ENCODE data around the gene SBK1. TPM values are rescaled to one million over a fixed set of nuclear protein-coding genes. Genes with fewer than 3 reads are reported as not detected.

SBK1 gene
- total RNA-seq, 1 experiment from 2014 or later, result 0.37 TPM

DNA sequence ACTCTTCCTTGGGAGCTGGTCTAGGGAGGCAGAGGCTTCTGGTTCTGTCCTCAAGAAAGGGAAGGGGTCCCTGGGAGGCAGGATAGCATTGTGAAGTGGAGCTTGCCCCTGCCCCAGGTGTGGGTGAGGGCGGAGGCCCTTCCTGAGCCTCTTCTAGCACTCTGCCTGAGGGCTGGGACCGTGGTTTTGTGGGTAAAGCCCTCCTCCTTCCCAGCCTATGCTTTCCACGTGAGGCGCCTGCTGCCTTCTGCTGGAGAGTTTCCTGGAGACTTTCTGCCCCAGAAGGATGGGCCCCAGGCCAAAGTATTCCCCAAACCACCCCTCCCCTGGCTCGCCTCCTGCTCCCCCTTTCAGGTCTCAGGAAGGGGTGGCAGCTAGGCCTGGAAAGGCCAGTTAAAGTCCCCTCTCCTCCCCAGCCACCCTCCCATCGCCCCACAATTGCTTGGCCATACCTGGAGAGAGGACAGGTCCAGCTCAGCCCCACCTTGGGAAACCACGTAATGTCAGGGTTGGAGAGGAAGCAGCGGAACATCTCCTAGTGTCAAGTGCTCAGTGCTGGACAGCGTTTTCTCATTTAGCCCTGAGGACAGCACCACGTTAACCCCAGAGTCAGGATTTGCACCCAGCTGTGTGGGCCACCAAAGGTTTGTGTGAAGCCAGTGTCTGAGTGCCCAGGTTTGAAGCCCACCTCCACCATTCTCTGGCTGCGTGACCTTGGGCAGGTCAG is 5.6 kb downstream of the SBK1 start:
- in situ Hi-C loops (cut with HindIII; ENCODE audit: low pct_unique_long_range_greater_than_20kb, low sequenced_read_pairs), result no loop called here

DNA sequence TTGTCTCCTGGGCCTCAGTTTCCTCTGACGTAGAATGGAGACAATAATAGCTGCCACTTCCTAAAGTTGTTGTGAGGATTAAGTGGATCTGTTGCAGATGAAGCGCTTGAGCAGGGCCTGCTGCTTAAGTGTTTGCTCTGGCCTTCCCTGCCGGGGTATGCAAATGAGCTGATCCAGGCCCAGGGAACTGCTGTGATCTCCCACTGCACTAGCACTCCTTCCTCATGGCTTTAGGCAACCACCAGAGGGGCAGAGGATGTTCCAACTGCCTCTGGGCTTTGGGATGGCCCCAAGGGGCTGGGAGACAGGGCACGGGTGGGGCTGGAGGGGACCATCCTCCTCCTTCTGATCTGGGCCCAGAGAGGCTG is 6.2 kb downstream of the SBK1 start:
- in situ Hi-C loops (cut with HindIII; ENCODE audit: low pct_unique_long_range_greater_than_20kb, low sequenced_read_pairs), result no loop called here
- no peak for DNase-seq (ENCODE audit: low read depth, low spot score)

More for the DNA sequence above, 5.6 kb downstream of the SBK1 start:
- no peak for DNase-seq (ENCODE audit: low read depth, low spot score)

DNA sequence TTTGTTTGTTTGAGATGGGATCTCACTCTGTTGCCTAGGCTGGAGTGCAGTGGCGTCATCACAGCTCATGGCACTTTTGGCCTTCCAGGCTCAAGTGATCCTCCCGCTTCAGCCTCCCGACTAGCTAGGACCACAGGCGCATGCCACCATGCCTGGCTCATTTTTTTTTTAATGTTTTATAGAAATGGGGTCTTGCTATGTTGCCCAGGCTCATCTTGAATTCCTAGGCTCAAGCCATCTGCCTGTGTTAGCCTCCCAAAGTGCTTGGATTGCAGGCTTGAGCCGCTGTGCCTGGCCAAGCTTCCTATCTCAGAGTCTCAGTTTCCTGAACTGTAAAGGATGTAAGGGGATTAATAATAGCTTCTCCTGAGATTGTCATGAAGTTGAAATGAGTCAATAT is 8.0 kb downstream of the SBK1 start:
- no peak for DNase-seq (ENCODE audit: low read depth, low spot score)
- in situ Hi-C loops (cut with HindIII; ENCODE audit: low pct_unique_long_range_greater_than_20kb, low sequenced_read_pairs), result no loop called here

DNA sequence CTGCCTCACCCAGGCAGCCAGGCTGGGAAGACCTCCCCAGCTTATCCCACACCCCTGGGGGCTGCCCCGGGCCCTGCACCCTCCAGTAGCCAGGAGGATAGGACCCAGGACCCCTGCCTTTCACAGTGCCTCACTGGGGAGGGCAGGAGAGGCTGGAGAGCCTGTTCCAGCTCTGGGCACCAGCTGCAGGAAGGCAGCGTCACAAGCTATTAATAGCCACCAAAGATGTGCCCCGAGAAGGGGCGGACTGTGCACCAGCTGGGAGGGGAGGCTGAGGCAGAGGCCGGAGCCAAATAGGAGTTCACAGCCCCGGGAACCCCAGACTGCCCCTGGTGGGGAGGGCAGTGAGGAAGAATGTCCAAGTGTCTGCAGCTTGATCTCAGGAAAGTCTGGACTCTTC is 8.8 kb downstream of the SBK1 start:
- no peak for DNase-seq (ENCODE audit: low read depth, low spot score)
- in situ Hi-C loops (cut with HindIII; ENCODE audit: low pct_unique_long_range_greater_than_20kb, low sequenced_read_pairs), result no loop called here

DNA sequence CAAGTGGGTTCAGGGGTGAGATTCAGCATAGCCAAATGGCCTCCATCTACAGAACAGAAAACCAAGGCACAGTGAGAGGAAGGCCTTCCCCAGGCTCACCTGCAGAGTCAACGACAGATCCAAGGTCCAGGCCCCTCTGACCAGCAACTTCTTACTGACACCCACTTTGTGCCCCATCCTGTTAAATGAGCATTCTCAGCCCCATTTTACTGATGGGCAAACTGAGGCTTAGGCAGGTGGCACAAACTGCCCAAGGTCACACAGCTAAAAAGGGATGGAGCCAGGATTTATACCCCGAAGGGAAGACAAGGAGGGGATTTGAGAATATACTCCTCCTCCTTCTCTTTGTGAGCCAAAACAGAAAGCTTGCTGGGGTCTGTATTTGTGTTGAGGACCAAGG is 9.3 kb downstream of the SBK1 start:
- in situ Hi-C loops (cut with HindIII; ENCODE audit: low pct_unique_long_range_greater_than_20kb, low sequenced_read_pairs), result no loop called here
- no peak for DNase-seq (ENCODE audit: low read depth, low spot score)

DNA sequence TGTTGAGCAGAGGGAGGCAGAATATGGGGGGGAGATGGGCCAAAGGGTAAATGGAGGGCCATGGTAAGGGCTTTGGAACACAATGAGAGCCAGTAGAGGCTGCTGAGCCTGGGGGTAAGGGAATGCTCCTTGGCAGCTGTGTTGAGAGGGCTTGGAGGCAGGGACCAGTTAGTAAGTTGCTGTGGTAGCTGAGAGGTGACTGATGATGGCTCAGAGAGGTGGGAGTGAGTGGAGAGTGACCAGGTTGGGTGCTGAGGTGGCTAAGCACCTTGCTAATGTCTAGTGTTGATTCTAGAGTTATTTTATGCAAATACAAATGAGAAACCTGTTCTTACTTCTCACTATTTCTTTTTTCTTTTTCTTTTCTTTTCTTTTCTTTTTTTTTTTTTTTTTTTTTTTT is 10.8 kb downstream of the SBK1 start:
- no peak for DNase-seq (ENCODE audit: low read depth, low spot score)
- in situ Hi-C loops (cut with HindIII; ENCODE audit: low pct_unique_long_range_greater_than_20kb, low sequenced_read_pairs), result no loop called here

DNA sequence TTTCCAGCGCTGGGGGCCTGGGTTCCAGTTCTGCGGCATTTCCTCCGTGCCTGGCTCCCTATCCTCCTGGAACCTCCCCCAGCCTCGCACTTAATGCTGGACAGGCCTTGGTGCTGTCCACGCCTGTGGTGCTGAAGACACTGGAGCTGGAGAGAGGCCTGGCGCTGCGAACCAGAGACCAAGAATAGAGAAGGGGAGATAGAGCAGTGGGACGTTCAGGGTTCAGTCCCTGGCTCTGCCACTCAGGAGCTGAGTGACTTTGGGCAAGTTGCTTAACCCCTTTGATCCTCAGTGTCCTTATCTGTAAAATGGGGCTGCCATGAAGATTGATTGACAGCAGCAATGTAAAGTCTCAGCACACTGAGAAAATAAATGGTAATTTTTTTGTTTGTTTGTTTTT is 11.9 kb downstream of the SBK1 start:
- in situ Hi-C loops (cut with HindIII; ENCODE audit: low pct_unique_long_range_greater_than_20kb, low sequenced_read_pairs), result no loop called here
- peak; percentile 42 for DNase-seq (ENCODE audit: low read depth, low spot score)

DNA sequence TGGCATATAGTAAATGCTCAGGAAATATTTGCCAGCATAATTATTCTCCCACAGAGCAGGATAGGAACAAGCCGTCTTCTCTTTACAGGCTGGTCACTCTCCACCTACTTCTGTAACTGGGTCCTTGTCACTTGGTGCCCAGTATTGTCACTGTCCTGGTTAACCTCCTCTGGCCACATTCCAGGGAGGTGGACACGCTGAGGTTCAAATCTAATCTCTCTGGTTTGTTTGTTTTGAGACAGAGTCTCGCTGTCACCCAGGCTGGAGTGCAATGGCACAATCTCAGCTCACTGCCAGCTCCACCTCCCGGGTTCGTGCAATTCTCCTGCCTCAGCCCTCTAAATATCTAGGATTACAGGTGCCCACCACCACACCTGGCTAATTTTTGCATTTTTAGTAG is 15.6 kb downstream of the SBK1 start:
- in situ Hi-C loops (cut with HindIII; ENCODE audit: low pct_unique_long_range_greater_than_20kb, low sequenced_read_pairs), result no loop called here
- DNase-seq (ENCODE audit: low read depth, low spot score), result no peak

DNA sequence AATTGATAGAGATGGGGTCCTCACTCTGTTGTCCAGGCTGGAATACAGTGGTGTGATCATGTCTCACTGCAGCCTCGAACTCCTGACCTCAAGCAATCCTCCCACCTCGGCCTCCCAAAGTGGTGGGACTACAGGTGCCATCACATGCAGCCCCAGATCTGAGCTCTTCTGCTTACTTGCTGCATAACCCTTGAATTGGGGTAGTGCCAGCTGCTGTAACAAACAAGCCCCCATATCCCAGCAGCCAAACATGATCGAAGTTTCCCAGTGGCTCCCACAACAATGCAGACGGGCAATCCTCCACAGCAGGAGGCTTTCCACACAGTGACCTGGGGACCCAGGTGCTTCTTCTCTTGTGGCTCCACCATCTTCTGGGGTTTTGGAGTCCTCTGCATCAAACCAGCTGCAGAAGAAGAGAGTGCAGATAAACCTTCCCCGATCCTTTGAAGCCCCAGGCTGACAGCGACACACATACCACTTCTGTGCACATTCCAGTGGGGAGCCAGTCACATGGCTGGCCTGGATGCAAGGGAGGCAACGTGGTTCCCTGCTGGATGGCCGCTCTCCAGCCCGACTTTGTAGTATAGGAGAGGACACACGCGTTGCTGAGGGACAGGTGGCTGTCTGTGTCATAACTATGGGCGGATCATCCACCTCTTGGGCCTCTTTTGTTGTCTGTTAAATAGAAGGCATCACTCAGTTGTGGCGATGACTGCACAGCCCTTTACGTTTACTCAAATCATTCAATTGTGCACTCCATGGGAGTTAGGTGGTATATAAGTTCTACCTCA is 16.7 kb downstream of the SBK1 start:
- DNase-seq (ENCODE audit: low read depth, low spot score), result no peak
- in situ Hi-C loops (cut with HindIII; ENCODE audit: low pct_unique_long_range_greater_than_20kb, low sequenced_read_pairs), result no loop called here

DNA sequence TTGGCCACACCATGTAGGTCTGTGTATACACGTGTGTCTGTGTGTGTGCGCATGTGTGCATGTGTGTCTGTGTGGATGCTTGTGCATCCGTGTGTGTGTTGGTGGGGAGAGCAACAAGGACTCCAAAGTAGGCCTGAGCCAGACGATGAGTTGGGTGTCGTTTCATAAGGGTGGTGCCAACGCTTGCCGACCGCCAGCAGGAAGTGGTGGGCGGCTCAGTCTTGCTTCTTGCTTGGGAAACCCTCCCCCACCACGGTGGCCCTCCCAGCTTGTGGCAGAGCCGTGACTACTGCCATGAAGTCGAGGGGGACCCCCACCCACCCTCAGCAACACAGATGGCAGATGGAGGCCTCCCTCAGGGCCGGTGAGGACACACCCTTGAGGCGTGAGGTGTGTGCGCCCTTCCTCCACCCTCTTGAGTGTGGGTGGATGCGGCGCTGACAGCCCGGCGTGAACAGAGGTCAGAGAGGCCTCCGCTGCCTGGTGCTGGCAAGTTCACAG is 17.5 kb downstream of the SBK1 start:
- DNase-seq (ENCODE audit: low read depth, low spot score), result no peak
- in situ Hi-C loops (cut with HindIII; ENCODE audit: low pct_unique_long_range_greater_than_20kb, low sequenced_read_pairs), result no loop called here

DNA sequence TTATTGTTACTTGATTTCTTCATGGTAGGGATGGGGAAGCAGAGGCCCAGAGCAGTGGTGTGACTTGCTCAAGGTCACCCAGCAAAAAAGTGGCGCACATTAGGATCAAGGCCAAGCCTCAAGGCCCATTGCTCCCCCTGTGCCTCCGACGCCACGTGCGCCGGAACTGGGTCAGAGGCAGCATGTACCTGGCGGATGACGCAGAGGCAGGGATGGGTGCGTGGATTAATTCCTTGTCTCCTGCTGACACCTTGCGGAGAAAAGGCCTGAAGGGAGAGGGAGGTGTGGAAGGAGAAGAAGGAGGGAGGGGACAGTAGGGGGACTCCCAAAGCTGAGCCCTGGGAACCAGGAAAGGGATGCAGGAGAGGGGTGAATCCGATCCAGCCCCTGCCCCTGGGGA is 18.5 kb downstream of the SBK1 start:
- DNase-seq (ENCODE audit: low read depth, low spot score), result no peak
- in situ Hi-C loops (cut with HindIII; ENCODE audit: low pct_unique_long_range_greater_than_20kb, low sequenced_read_pairs), result no loop called here

DNA sequence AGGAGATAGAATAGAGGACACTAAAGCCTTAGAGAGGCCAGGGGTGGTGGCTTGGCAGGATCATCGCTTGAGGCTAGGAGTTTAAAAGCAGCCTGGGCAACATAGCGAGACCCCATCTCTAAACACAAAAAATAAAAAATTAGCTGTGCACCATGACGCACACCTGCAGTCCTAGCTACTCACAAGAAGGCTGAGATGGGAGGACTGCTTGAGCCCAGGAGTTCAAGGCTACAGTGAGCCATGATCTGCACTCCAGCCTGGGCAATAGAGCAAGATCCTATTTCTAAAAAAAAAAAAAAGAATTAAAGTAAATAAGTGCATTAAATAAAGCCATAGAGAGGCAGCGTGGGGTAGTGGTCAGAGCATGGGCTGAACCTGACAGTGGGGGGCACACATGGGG is 19.1 kb downstream of the SBK1 start:
- in situ Hi-C loops (cut with HindIII; ENCODE audit: low pct_unique_long_range_greater_than_20kb, low sequenced_read_pairs), result no loop called here
- DNase-seq (ENCODE audit: low read depth, low spot score), result no peak

DNA sequence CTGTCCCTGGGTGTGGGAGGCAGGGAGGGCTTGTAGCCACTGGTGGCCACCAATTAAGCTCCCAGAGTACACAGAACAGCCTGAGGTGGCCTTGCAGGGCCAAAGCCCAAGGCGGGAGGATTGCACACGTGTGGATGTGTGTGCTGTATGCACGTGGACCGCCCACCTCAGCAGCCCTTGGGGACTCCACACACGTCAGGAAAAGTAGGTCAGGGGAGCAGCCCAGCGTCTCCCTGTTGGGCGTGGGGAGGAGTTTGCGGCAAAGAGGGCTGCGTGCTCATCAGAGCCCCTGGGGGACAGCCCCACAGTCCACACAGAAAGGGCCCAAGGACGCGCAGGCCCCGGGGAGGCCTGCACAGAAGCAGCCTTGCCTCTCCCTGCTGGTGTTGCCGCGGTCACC is 19.6 kb downstream of the SBK1 start:
- in situ Hi-C loops (cut with HindIII; ENCODE audit: low pct_unique_long_range_greater_than_20kb, low sequenced_read_pairs), result no loop called here
- DNase-seq (ENCODE audit: low read depth, low spot score), result no peak

DNA sequence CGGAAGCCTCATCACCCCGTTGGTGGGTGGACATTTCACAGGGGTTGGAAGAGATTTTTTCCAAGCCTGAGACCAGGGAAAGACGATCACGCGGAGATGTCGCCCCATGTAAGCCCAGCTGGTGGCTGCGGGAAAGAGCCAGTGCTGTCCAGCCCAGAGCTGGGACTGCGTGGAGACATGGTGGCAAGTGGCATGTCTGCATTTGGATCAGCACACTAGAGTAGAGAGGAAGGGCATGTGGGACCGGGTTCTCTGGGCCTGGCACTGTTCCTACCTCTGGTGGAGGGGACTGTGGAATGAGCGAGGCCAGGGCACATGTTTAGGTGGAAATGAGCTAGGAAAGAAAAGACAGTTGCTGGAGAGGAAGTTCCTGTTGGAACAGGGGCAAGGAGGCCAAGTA is 20.0 kb downstream of the SBK1 start:
- in situ Hi-C loops (cut with HindIII; ENCODE audit: low pct_unique_long_range_greater_than_20kb, low sequenced_read_pairs), result no loop called here
- DNase-seq (ENCODE audit: low read depth, low spot score), result no peak

DNA sequence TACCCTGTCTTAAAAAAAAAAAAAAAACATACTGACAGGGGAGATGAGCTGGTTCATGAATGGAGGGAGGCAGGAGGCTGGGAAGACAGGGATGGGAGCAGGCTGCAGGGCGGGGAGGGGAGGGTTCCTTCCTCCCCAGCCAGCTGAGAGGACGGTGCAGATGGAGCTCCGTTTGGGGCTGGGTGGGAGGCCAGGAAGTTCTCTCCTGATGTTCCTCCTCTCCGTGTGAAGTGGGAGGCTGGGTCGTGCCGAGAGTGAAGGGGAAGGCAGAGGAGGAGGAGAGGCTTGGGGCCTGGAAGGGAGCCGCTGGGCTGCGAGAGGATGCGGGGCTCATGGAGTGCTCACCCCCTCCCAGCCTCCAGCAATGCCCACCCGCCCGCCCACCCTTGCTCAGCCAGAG is 21.3 kb downstream of the SBK1 start:
- no peak for DNase-seq (ENCODE audit: low read depth, low spot score)
- in situ Hi-C loops (cut with HindIII; ENCODE audit: low pct_unique_long_range_greater_than_20kb, low sequenced_read_pairs), result no loop called here

DNA sequence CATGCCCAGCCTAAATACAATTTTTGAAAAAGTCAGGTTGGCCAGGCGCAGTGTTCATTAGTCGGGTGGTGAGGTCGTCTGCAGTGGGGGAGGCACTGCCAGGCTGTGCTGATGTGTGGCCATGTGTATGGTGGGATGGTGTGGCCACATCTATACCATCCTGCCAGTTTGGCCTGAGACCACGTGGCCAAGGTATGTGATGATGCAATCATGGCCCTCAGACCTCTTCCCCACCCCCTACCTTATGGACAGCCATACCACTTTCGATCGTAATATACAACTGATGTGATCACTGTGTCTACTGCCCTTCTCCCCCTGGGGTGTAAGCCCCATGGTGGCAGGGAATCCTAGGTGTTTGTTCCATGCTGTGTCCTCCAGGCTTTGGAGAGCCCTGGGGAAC is 23.7 kb downstream of the SBK1 start:
- no peak for DNase-seq (ENCODE audit: low read depth, low spot score)
- in situ Hi-C loops (cut with HindIII; ENCODE audit: low pct_unique_long_range_greater_than_20kb, low sequenced_read_pairs), result no loop called here

DNA sequence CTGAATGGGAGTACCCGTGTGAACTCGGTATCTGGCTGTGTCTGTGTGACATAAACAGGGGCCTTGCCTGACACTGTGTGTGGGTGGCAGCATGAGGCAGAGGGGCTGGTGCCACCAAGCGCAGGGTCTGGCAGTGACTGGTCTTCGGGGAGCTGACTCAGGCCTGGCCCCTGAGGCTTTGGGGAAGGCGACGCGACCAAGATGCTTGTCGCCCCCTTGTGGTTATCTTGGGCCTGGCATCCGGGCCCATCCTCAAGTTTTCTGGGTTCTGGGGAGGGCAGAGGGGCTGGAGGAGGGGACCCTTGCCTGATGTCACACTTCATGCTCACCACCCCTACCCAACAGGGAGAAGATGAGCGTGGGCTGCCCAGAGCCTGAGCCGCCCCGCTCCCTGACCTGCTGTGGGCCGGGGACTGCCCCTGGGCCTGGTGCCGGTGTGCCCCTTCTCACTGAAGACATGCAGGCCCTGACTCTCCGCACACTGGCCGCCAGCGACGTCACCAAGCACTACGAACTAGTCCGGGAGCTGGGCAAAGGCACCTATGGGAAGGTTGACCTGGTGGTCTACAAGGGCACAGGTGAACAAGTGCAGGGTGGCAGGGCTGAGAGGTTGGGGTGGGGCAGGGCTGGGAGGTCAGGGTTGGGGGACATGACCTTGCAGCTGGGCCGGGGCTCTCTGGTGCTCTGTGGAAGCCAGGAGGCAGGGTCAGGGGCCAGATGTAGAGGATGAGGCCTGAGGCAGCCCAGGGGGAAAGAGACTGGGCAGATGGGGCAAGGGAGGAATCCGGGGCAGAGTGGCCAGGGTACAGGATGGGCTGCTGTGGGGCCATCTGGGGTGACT is 24.9 kb downstream of the SBK1 start:
- DNase-seq (ENCODE audit: low read depth, low spot score), result peak; percentile 59
- in situ Hi-C loops (cut with HindIII; ENCODE audit: low pct_unique_long_range_greater_than_20kb, low sequenced_read_pairs), result no loop called here

DNA sequence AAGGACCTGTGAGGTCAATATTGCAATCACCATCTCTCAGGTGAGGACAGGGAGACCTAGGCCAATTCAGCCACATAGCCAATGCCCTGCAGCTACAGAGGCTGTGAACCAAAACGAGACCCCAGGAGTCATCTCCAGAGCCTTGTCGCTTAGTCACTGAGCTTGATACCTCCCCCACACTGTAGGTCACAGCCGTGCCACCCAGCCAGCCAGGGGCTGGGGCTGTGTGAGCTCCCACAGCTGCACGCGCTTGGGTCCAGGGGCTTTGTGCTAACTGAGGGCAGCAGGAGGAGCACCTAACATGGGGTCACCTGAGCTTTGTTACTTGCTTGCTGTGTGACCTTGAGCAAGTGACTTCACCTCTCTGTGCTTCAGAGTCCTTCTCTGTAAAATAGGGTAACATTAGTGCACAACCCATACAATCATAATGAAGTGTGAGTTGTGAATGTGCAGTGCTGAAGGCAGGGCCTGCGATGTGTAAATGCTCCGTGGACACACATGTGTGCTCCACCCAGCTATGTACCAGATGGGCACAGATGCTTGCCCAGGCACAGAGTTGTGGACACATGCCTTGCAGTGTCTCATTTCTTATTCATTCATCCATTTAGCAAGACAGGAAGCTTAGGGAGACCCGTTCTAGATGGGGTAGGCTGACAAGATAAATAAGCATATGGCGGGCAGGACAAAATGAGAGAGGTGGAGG is 25.9 kb downstream of the SBK1 start:
- DNase-seq (ENCODE audit: low read depth, low spot score), result no peak
- in situ Hi-C loops (cut with HindIII; ENCODE audit: low pct_unique_long_range_greater_than_20kb, low sequenced_read_pairs), result no loop called here
